Measurements from ENCODE around the gene MSI2. TPM values are rescaled to one million over a fixed set of nuclear protein-coding genes. Genes with fewer than 3 reads are reported as not detected.

The MSI2 gene
- total and polyA plus RNA-seq, 2 experiments from 2014 or later, result 18.9 to 41.8 TPM

- Histone ChIP-seq H3K9me2 (ENCODE audit: insufficient read depth) (no peaks in the 10 kb centered on the region), H3K27me3 (ENCODE audit: insufficient read depth) (no peaks in the 10 kb centered on the region), H3K36me3 (ENCODE audit: insufficient read depth) (no peaks in the 10 kb centered on the region), H3K79me2 (replicated peaks; ENCODE audit: insufficient read depth) (no peaks in the 10 kb centered on the region), H3F3A (replicated peaks; ENCODE audit: low read depth) (no peaks in the 10 kb centered on the region), H3K4me3 (no peak overlapping the region), H2AFZ (no peak overlapping the region), H3K4me2 (no peak overlapping the region), H4K20me1 (replicated peaks; ENCODE audit: insufficient read depth) (no peaks in the 10 kb centered on the region), H3K4me1 (ENCODE audit: insufficient read depth) (no peaks in the 10 kb centered on the region), H3K27ac (ENCODE audit: low read depth) (no peak overlapping the region)
- Mint-ChIP-seq H3K4me1 (peaks cover 19% of the 10 kb centered on the region), H3K9me3 (no peaks in the 10 kb centered on the region), H3K27me3 (ENCODE audit: insufficient read depth, low read depth, poor library complexity) (peaks cover 13% of the 10 kb centered on the region), H3K36me3 (ENCODE audit: low read depth) (no peaks in the 10 kb centered on the region), H3K4me3 (no peak overlapping the region), H3K27ac (no peak overlapping the region; the same call in 1 of the 2 replicates)
- TF ChIP-seq EZH2phosphoT487 (IDR thresholded peaks at IDR 0.05; ENCODE audit: unreplicated experiment) (no peak), JUNB (IDR thresholded peaks at IDR 0.05; ENCODE audit: unreplicated experiment) (no peak), CREB1 (CRISPR knock-in tag; IDR thresholded peaks at IDR 0.05; ENCODE audit: low read depth) (no peak), ZNF114 (CRISPR knock-in tag; IDR thresholded peaks at IDR 0.05) (no peak), ETS1 (IDR thresholded peaks at IDR 0.05) (no peak), CTCF (conservative IDR thresholded peaks at IDR 0.05; ENCODE audit: low read depth in 2 of 2) (no peak), POLR2AphosphoS5 (IDR thresholded peaks at IDR 0.05; ENCODE audit: low read depth) (no peak), REST (IDR thresholded peaks at IDR 0.05; ENCODE audit: unreplicated experiment) (no peak), EZH2 (IDR thresholded peaks at IDR 0.05; ENCODE audit: low read depth, unreplicated experiment) (no peak), ZNF462 (CRISPR knock-in tag; IDR thresholded peaks at IDR 0.05) (no peak), STAT1 (IDR thresholded peaks at IDR 0.05; ENCODE audit: unreplicated experiment) (no peak), NANOG (IDR thresholded peaks at IDR 0.05; ENCODE audit: borderline replicate concordance) (no peak)
- DNase-seq (ENCODE audit: low spot score) (no peak), ATAC-seq (no peak)
Observed at GRCh38 chr17:57498443-57498842, 242.1 kb downstream of the MSI2 start.

All from GM23338 (cell line).